Lung (tissue), 12 donors: ENCODE measurements around the gene ATG10. TPM values are rescaled to one million over a fixed set of nuclear protein-coding genes. Genes with fewer than 3 reads are reported as not detected.

ENCODE experiments used
- ATAC-seq: fragments of 200-7000 bp; cut with Tn5 transposase; one replicate; pipeline ENCODE4 v1.9.1; 2020; ENCODE audit warnings: moderate number of reproducible peaks; ENCODE audit not compliant: insufficient read depth, low FRiP score
- DNase-seq, 3 donors: peaks; one replicate each; pipeline ENCODE4 v3.0.0-alpha.2; 2013 to 2017
- H3K27ac ChIP-seq, 2 donors: one replicate each; pipeline ENCODE4 v1.5.1; 2013; ENCODE audit warnings: mild to moderate bottlenecking in 2 of 2, moderate library complexity in 2 of 2, control low read depth in 1 of 2, inconsistent platforms in 1 of 2, low read depth in 1 of 2, low read length in 1 of 2
- H3K27me3 ChIP-seq, 3 donors: one replicate each; pipeline ENCODE4 v1.5.1; 2013; ENCODE audit warnings: low read length in 2 of 3; ENCODE audit not compliant: control insufficient read depth in 3 of 3, insufficient read depth in 3 of 3
- H3K36me3 ChIP-seq, 4 donors: one replicate each; pipeline ENCODE4 v1.5.1; 2013; ENCODE audit warnings: low read length in 4 of 4, mild to moderate bottlenecking in 1 of 4, moderate library complexity in 1 of 4; ENCODE audit not compliant: control insufficient read depth in 4 of 4, insufficient read depth in 4 of 4
- H3K4me1 ChIP-seq, 5 donors: one replicate each; pipeline ENCODE4 v1.5.1; 2013; ENCODE audit warnings: low read length in 5 of 5, mild to moderate bottlenecking in 2 of 5, moderate library complexity in 1 of 5; ENCODE audit not compliant: control insufficient read depth in 5 of 5, insufficient read depth in 5 of 5
- H3K4me3 ChIP-seq: one replicate; pipeline ENCODE4 v1.5.1; 2013; ENCODE audit warnings: mild to moderate bottlenecking, control low read depth, moderate library complexity
- H3K9ac ChIP-seq, 2 donors: one replicate each; pipeline ENCODE4 v1.5.1; 2013; ENCODE audit warnings: low read length in 2 of 2, control low read depth in 1 of 2; ENCODE audit not compliant: insufficient read depth in 1 of 2
- H3K9me3 ChIP-seq, 4 donors: one replicate each; pipeline ENCODE4 v1.5.1; 2013; ENCODE audit warnings: low read length in 3 of 4, mild to moderate bottlenecking in 1 of 4, moderate library complexity in 1 of 4; ENCODE audit not compliant: control insufficient read depth in 4 of 4, insufficient read depth in 3 of 4
- WGBS, 2 donors: extraction: QIAGEN DNeasy Blood & Tissue Kit; methylation state at CpG; one replicate each; pipeline ENCODE4 v1.1.7; 2013; 5-methylcytosine and 5-hydroxymethylcytosine counted together
- polyA plus RNA-seq, 2 donors: library from polyadenylated mRNA; stranded (reverse); fragments of 200-250 nt; gene quantifications; one replicate each; pipeline ENCODE4 v1.2.1, GENCODE V29; 2013
- total RNA-seq, 2 donors: library from RNA; depleted of rRNA in 1 of 2; stranded (reverse); fragments of >200 nt in 1 of 2; gene quantifications; one replicate each; pipeline ENCODE4 v1.2.1, GENCODE V29; 2014 to 2021
- TF ChIP-seq, protein P1 (sequence below): IDR thresholded peaks from 2 replicates; pipeline ENCODE4 v1.5.1; 2012; ENCODE audit warnings: mild to moderate bottlenecking; ENCODE audit errors: control extremely low read depth, extremely low read depth
- donor health status: control.
- donor health status: control.
- donor health status: Bipolar disorder and iron deficiency.
- donor health status: healthy.
- donor health status: DM: yes; HTN: yes; CAD: no.

ATG10 gene
- total and polyA plus RNA-seq, 4 donors, result 4.6 to 10.2 (median 5.8) TPM

DNA sequence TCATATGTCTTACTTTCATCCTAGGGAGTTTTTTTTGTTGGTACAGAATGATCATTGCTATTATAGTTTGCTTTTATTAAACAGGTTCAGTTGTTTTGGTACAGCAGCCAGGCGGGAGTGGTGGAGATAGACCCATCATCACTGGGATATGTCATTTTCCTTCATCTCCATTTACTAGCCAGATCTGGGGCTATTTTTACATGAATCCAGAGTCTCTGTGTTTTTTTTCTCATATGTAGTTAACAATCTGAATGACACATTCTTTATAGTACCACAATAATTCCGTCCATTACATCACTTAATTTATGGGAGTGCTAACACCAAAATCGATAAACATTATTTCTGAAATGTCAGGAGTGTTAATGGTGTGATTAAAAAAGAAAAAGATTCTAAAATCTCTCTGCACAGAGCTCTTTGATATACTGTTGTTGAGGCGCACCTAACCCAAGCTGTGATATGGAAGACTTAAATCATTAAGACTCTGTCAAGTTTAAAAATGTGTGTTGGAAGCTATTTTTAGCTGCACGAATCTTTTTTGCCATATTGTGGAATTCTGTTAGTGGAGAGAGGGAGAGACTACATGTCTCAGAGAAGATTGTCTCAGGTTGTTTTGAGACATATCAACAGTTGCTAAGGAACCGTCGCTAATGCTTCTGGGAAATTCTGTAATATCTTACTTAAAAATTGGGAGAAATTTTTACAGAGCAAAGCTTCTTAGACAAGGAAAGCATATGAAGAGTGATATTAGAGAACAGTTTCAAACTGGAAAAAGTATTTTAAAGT, 246.7 kb downstream of the ATG10 start:
- Histone ChIP-seq H3K9me3 (no peaks in the 10 kb centered on the region), H3K36me3 (no peaks in the 10 kb centered on the region), H3K4me1 (peaks cover 0 to 11% (median 0%) of the 10 kb centered on the region in 5 donors), H3K9ac (no peak overlapping the region), H3K27me3 (no peaks in the 10 kb centered on the region), H3K4me3 (no peak overlapping the region), H3K27ac (no peak overlapping the region)
- TF ChIP-seq, protein P1, sequence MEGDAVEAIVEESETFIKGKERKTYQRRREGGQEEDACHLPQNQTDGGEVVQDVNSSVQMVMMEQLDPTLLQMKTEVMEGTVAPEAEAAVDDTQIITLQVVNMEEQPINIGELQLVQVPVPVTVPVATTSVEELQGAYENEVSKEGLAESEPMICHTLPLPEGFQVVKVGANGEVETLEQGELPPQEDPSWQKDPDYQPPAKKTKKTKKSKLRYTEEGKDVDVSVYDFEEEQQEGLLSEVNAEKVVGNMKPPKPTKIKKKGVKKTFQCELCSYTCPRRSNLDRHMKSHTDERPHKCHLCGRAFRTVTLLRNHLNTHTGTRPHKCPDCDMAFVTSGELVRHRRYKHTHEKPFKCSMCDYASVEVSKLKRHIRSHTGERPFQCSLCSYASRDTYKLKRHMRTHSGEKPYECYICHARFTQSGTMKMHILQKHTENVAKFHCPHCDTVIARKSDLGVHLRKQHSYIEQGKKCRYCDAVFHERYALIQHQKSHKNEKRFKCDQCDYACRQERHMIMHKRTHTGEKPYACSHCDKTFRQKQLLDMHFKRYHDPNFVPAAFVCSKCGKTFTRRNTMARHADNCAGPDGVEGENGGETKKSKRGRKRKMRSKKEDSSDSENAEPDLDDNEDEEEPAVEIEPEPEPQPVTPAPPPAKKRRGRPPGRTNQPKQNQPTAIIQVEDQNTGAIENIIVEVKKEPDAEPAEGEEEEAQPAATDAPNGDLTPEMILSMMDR, result no peak
- DNase-seq, result peak in 2 of 3 donors; percentile 30 to 47
- WGBS, 2 donors, result 84 to 92% methylated on average over 7 of the region's 7 CpGs
- no peak for ATAC-seq

GRCh38 chr5:82221020-82221419, 249.2 kb downstream of the ATG10 start:
- no peak overlapping the region for H3K9ac ChIP-seq
- H3K36me3 ChIP-seq, result no peaks in the 10 kb centered on the region
- DNase-seq (peak in 2 of 3 donors; percentile 12 to 30), ATAC-seq (no peak)
- H3K4me3 ChIP-seq, result no peak overlapping the region
- H3K4me1 ChIP-seq, result peaks cover 0 to 17% (median 0%) of the 10 kb centered on the region in 5 donors
- TF ChIP-seq, protein P1, result no peak
- no peaks in the 10 kb centered on the region for H3K9me3 ChIP-seq
- H3K27ac ChIP-seq, result no peak overlapping the region
- WGBS, 2 donors, result 93 to 97% methylated on average over 2 of the region's 2 CpGs
- no peaks in the 10 kb centered on the region for H3K27me3 ChIP-seq

- H3K9me3 ChIP-seq, result no peaks in the 10 kb centered on the region
- H3K27ac ChIP-seq, result no peak overlapping the region
- no peak overlapping the region for H3K4me3 ChIP-seq
- DNase-seq (peak in 2 of 3 donors; percentile 46 to 53), ATAC-seq (no peak)
- H3K9ac ChIP-seq, result no peak overlapping the region
- no peaks in the 10 kb centered on the region for H3K27me3 ChIP-seq
- H3K4me1 ChIP-seq, result peaks cover 0 to 17% (median 0%) of the 10 kb centered on the region in 5 donors
- TF ChIP-seq, protein P1, result no peak
- no peaks in the 10 kb centered on the region for H3K36me3 ChIP-seq
- 73 to 78% methylated on average over 5 of the region's 5 CpGs for WGBS, 2 donors
These were observed 251.1 kb downstream of the ATG10 start for GRCh38 chr5:82222597-82223574.
